Stimulated activated naive B cell treated with anti-CD40 and anti-IgM and Interleukin-4, amounts not matched to agents 10 μg/mL and 1 μg/mL and 100 μg/mL, for 72 hours (primary cell): ENCODE results near the gene INSYN2B.

Experiments
- ATAC-seq, 2 donors: fragments of 150-1000 bp; cut with Tn5 transposase; replicated peaks; 2 replicates each; pipeline ENCODE4 v1.10.0; 2021; ENCODE audit warnings: moderate library complexity in 1 of 2
- DNase-seq: peaks from one replicate; pipeline ENCODE4 v3.0.0; 2021
- H3K27ac Mint-ChIP-seq: one replicate; pipeline ENCODE4 v1.8.0; 2022; ENCODE audit warnings: mild to moderate bottlenecking, mixed read lengths
- H3K27me3 Mint-ChIP-seq, 2 donors: one replicate each; pipeline ENCODE4 v1.8.0; 2022; ENCODE audit warnings: mixed read lengths in 2 of 2
- H3K36me3 Mint-ChIP-seq, 2 donors: one replicate each; pipeline ENCODE4 v1.8.0; 2022; ENCODE audit warnings: mixed read lengths in 2 of 2, mild to moderate bottlenecking in 1 of 2
- H3K4me1 Mint-ChIP-seq, 2 donors: one replicate each; pipeline ENCODE4 v1.8.0; 2022; ENCODE audit warnings: mixed read lengths in 2 of 2, mild to moderate bottlenecking in 1 of 2
- H3K4me3 Mint-ChIP-seq, 2 donors: one replicate each; pipeline ENCODE4 v1.8.0; 2022; ENCODE audit warnings: mild to moderate bottlenecking in 2 of 2, mixed read lengths in 2 of 2, moderate library complexity in 1 of 2
- H3K9me3 Mint-ChIP-seq, 2 donors: one replicate each; pipeline ENCODE4 v1.8.0; 2022; ENCODE audit warnings: mixed read lengths in 2 of 2, mild to moderate bottlenecking in 1 of 2

Gene INSYN2B

GRCh38 chr5:169991115-169991869, 11.0 kb upstream of the INSYN2B start:
- Mint-ChIP-seq H3K4me3 (no peak overlapping the region), H3K36me3 (peaks cover 51 to 65% of the 10 kb centered on the region in 2 donors), H3K4me1 (no peaks in the 10 kb centered on the region), H3K27me3 (no peaks in the 10 kb centered on the region), H3K27ac (peak overlapping the region; percentile 22), H3K9me3 (no peaks in the 10 kb centered on the region)
- ATAC-seq (no peak), DNase-seq (no peak)

GRCh38 chr5:169989365-169989764, 9.1 kb upstream of the INSYN2B start:
- ATAC-seq (no peak), DNase-seq (no peak)
- Mint-ChIP-seq H3K36me3 (peaks cover 50 to 64% of the 10 kb centered on the region in 2 donors), H3K27ac (no peak overlapping the region), H3K4me3 (no peak overlapping the region), H3K4me1 (no peaks in the 10 kb centered on the region), H3K27me3 (no peaks in the 10 kb centered on the region), H3K9me3 (no peaks in the 10 kb centered on the region)

GRCh38 chr5:169988947-169989346, 8.7 kb upstream of the INSYN2B start:
- peaks cover 49 to 63% of the 10 kb centered on the region in 2 donors for H3K36me3 Mint-ChIP-seq
- DNase-seq (no peak), ATAC-seq (no peak)
- no peaks in the 10 kb centered on the region for H3K27me3 Mint-ChIP-seq
- H3K4me3 Mint-ChIP-seq, result no peak overlapping the region
- H3K27ac Mint-ChIP-seq, result no peak overlapping the region
- H3K9me3 Mint-ChIP-seq, result no peaks in the 10 kb centered on the region
- no peaks in the 10 kb centered on the region for H3K4me1 Mint-ChIP-seq

- no peak overlapping the region for H3K4me3 Mint-ChIP-seq
- H3K4me1 Mint-ChIP-seq, result no peaks in the 10 kb centered on the region
- no peaks in the 10 kb centered on the region for H3K27me3 Mint-ChIP-seq
- DNase-seq, result no peak
- no peak overlapping the region for H3K27ac Mint-ChIP-seq
- no peaks in the 10 kb centered on the region for H3K9me3 Mint-ChIP-seq
- no peak for ATAC-seq
- H3K36me3 Mint-ChIP-seq, result peaks cover 51 to 65% of the 10 kb centered on the region in 2 donors
Measured at GRCh38 chr5:169988206-169988605, 7.9 kb upstream of the INSYN2B start.

- no peak for DNase-seq
- ATAC-seq, result no peak
- Mint-ChIP-seq H3K36me3 (peaks cover 22 to 46% of the 10 kb centered on the region in 2 donors), H3K9me3 (no peaks in the 10 kb centered on the region), H3K4me1 (peaks cover 4 to 11% of the 10 kb centered on the region in 2 donors), H3K27me3 (no peaks in the 10 kb centered on the region), H3K27ac (no peak overlapping the region), H3K4me3 (no peak overlapping the region)
Measured at GRCh38 chr5:169979871-169980270, 424 bp downstream of the INSYN2B start.

GRCh38 chr5:169978714-169979113, 1.6 kb downstream of the INSYN2B start:
- peaks cover 15 to 48% of the 10 kb centered on the region in 2 donors for H3K36me3 Mint-ChIP-seq
- no peaks in the 10 kb centered on the region for H3K9me3 Mint-ChIP-seq
- ATAC-seq (no peak), DNase-seq (no peak)
- H3K4me1 Mint-ChIP-seq, result peaks cover 4 to 11% of the 10 kb centered on the region in 2 donors
- H3K4me3 Mint-ChIP-seq, result no peak overlapping the region
- no peak overlapping the region for H3K27ac Mint-ChIP-seq
- H3K27me3 Mint-ChIP-seq, result no peaks in the 10 kb centered on the region

- no peak for DNase-seq
- peaks cover 16 to 21% of the 10 kb centered on the region in 2 donors for H3K4me1 Mint-ChIP-seq
- H3K36me3 Mint-ChIP-seq, result peaks cover 11 to 52% of the 10 kb centered on the region in 2 donors
- no peaks in the 10 kb centered on the region for H3K9me3 Mint-ChIP-seq
- no peak overlapping the region for H3K27ac Mint-ChIP-seq
- H3K27me3 Mint-ChIP-seq, result no peaks in the 10 kb centered on the region
- no peak overlapping the region for H3K4me3 Mint-ChIP-seq
- no peak for ATAC-seq
Measured at GRCh38 chr5:169974121-169974770, 6.0 kb downstream of the INSYN2B start.

GRCh38 chr5:169973056-169973455, 7.2 kb downstream of the INSYN2B start:
- Mint-ChIP-seq H3K27me3 (no peaks in the 10 kb centered on the region), H3K36me3 (peaks cover 11 to 54% of the 10 kb centered on the region in 2 donors), H3K4me1 (peaks cover 19 to 21% of the 10 kb centered on the region in 2 donors), H3K27ac (peak overlapping the region; percentile 28), H3K4me3 (no peak overlapping the region), H3K9me3 (no peaks in the 10 kb centered on the region)
- ATAC-seq (no peak), DNase-seq (no peak)

GRCh38 chr5:169971780-169972179, 8.5 kb downstream of the INSYN2B start:
- Mint-ChIP-seq H3K36me3 (peaks cover 19 to 63% of the 10 kb centered on the region in 2 donors), H3K27ac (peak overlapping the region; percentile 2)

GRCh38 chr5:169970911-169971765, 9.2 kb downstream of the INSYN2B start:
- ATAC-seq (no peak), DNase-seq (no peak)
- no peaks in the 10 kb centered on the region for H3K27me3 Mint-ChIP-seq
- H3K27ac Mint-ChIP-seq, result peak overlapping the region; percentile 72
- peaks cover 10 to 19% of the 10 kb centered on the region in 2 donors for H3K4me1 Mint-ChIP-seq
- H3K36me3 Mint-ChIP-seq, result peaks cover 19 to 60% of the 10 kb centered on the region in 2 donors
- H3K9me3 Mint-ChIP-seq, result no peaks in the 10 kb centered on the region
- H3K4me3 Mint-ChIP-seq, result no peak overlapping the region

More at GRCh38 chr5:169971780-169972179, 8.5 kb downstream of the INSYN2B start:
- Mint-ChIP-seq H3K4me1 (peaks cover 10 to 19% of the 10 kb centered on the region in 2 donors), H3K9me3 (no peaks in the 10 kb centered on the region), H3K27me3 (no peaks in the 10 kb centered on the region), H3K4me3 (no peak overlapping the region)
- no peak for ATAC-seq
- DNase-seq, result no peak

GRCh38 chr5:169970339-169970738, 10.0 kb downstream of the INSYN2B start:
- peak; percentile 59 to 89 for ATAC-seq
- peaks cover 18 to 57% of the 10 kb centered on the region in 2 donors for H3K36me3 Mint-ChIP-seq
- H3K27me3 Mint-ChIP-seq, result no peaks in the 10 kb centered on the region

GRCh38 chr5:169964246-169964645, 16.0 kb downstream of the INSYN2B start:
- H3K4me1 Mint-ChIP-seq, result peaks cover 12 to 15% of the 10 kb centered on the region in 2 donors
- H3K9me3 Mint-ChIP-seq, result no peaks in the 10 kb centered on the region
- peaks cover 22 to 44% of the 10 kb centered on the region in 2 donors for H3K36me3 Mint-ChIP-seq
- ATAC-seq (no peak), DNase-seq (no peak)
- H3K4me3 Mint-ChIP-seq, result no peak overlapping the region
- no peak overlapping the region for H3K27ac Mint-ChIP-seq
- H3K27me3 Mint-ChIP-seq, result no peaks in the 10 kb centered on the region

More at GRCh38 chr5:169970339-169970738, 10.0 kb downstream of the INSYN2B start:
- Mint-ChIP-seq H3K27ac (peak overlapping the region; percentile 72), H3K4me1 (peaks cover 10 to 18% of the 10 kb centered on the region in 2 donors), H3K4me3 (no peak overlapping the region), H3K9me3 (no peaks in the 10 kb centered on the region)
- peak; percentile 5 for DNase-seq

GRCh38 chr5:169960659-169961058, 19.6 kb downstream of the INSYN2B start:
- no peak overlapping the region for H3K27ac Mint-ChIP-seq
- H3K36me3 Mint-ChIP-seq, result peaks cover 16 to 33% of the 10 kb centered on the region in 2 donors
- DNase-seq (no peak), ATAC-seq (no peak)
- no peak overlapping the region for H3K4me3 Mint-ChIP-seq
- H3K27me3 Mint-ChIP-seq, result no peaks in the 10 kb centered on the region
- H3K9me3 Mint-ChIP-seq, result no peaks in the 10 kb centered on the region
- H3K4me1 Mint-ChIP-seq, result peaks cover 11 to 15% of the 10 kb centered on the region in 2 donors

GRCh38 chr5:169958278-169958677, 22.0 kb downstream of the INSYN2B start:
- peaks cover 8 to 9% of the 10 kb centered on the region in 2 donors for H3K4me1 Mint-ChIP-seq
- no peaks in the 10 kb centered on the region for H3K27me3 Mint-ChIP-seq
- H3K4me3 Mint-ChIP-seq, result no peak overlapping the region
- H3K9me3 Mint-ChIP-seq, result no peaks in the 10 kb centered on the region
- DNase-seq (no peak), ATAC-seq (no peak)
- peaks cover 16 to 33% of the 10 kb centered on the region in 2 donors for H3K36me3 Mint-ChIP-seq
- no peak overlapping the region for H3K27ac Mint-ChIP-seq
